GM19193 (cell line): ENCODE data around the gene DCLK1.

ENCODE experiments used
- POLR2A ChIP-seq: IDR thresholded peaks from 4 replicates; pipeline ENCODE4 v1.6.1; 2011; ENCODE audit not compliant: insufficient read depth, insufficient read length; ENCODE audit errors: extremely low read depth

The DCLK1 gene

GRCh38 chr13:35744566-35745178, 386.5 kb downstream of the DCLK1 start:
- no peak for TF ChIP-seq POLR2A

GRCh38 chr13:35744144-35744543, 387.0 kb downstream of the DCLK1 start:
- no peak for TF ChIP-seq POLR2A

- no peak for TF ChIP-seq POLR2A
These were observed 388.0 kb downstream of the DCLK1 start for GRCh38 chr13:35743165-35743564.

- TF ChIP-seq POLR2A = no peak
These were observed 389.5 kb downstream of the DCLK1 start for GRCh38 chr13:35741657-35742056.

GRCh38 chr13:35736876-35737275, 394.3 kb downstream of the DCLK1 start:
- no peak for TF ChIP-seq POLR2A

GRCh38 chr13:35733827-35734226, 397.4 kb downstream of the DCLK1 start:
- TF ChIP-seq POLR2A = no peak

- TF ChIP-seq POLR2A = no peak
These were observed 398.6 kb downstream of the DCLK1 start for GRCh38 chr13:35732565-35732964.

- TF ChIP-seq POLR2A = no peak
These were observed 399.7 kb downstream of the DCLK1 start for GRCh38 chr13:35731471-35731870.

- no peak for TF ChIP-seq POLR2A
These were observed 401.1 kb downstream of the DCLK1 start for GRCh38 chr13:35729926-35730627.

GRCh38 chr13:35727881-35728280, 403.3 kb downstream of the DCLK1 start:
- TF ChIP-seq POLR2A = no peak

GRCh38 chr13:35724446-35724845, 406.7 kb downstream of the DCLK1 start:
- TF ChIP-seq POLR2A = no peak

- no peak for TF ChIP-seq POLR2A
These were observed 407.4 kb downstream of the DCLK1 start for GRCh38 chr13:35723821-35724220.

- no peak for TF ChIP-seq POLR2A
These were observed 408.1 kb downstream of the DCLK1 start for GRCh38 chr13:35723053-35723461.

GRCh38 chr13:35722458-35723052, 408.6 kb downstream of the DCLK1 start:
- no peak for TF ChIP-seq POLR2A

GRCh38 chr13:35720690-35721554, 410.3 kb downstream of the DCLK1 start:
- no peak for TF ChIP-seq POLR2A
